ENCODE measurements around the gene INSC. TPM values are rescaled to one million over a fixed set of nuclear protein-coding genes. Genes with fewer than 3 reads are reported as not detected.

The INSC gene
- total and polyA plus RNA-seq, 2 of the 13 experiments (the other 11 are each of a cell fraction or from before 2014, with no cell fraction given), result 0.09 TPM; not detected in 1

DNA sequence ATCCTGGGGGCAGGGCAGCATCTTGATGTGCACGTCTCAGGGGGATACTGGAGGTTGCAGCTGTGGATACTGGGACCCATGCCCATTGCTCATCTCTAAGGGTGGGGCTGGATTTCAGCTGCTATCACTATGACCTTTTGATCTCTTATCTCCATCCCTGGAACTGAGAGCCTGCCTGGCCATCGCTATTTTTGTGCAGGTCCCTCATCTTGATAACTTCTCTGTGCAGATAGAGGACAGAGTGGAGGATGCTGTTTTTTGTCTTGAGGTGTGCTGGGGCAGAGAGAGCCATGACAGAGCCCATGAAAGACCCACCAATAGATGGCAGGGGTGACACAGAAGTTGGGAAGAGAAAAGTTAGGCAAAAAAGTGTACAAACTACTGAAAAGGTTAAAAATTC is 5.1 kb upstream of the INSC start:
- in situ Hi-C loops (cut with HindIII; ENCODE audit: extremely low pct_ligation_motif_present, low pct_unique_long_range_greater_than_20kb), result no loop called here
- ChIA-PET POLR2A (no interaction called here), CTCF (ENCODE audit: low intra/inter-chr PET ratio, low total read pairs) (no interaction called here)
- Histone ChIP-seq H3K4me1 (ENCODE audit: insufficient read depth, low read length) (no peaks in the 10 kb centered on the region), H2AFZ (ENCODE audit: low read length) (no peak overlapping the region), H3K36me3 (replicated peaks in 1 of 2; ENCODE audit: control insufficient read depth in 1 of 2, insufficient read depth in 2 of 2, low read length in 2 of 2) (no peaks in the 10 kb centered on the region), H3K79me2 (ENCODE audit: insufficient read depth, low read length) (no peaks in the 10 kb centered on the region), H3K9ac (ENCODE audit: insufficient read depth, low read depth, low read length) (no peak overlapping the region), H3K4me3 (replicated peaks in 1 of 3; ENCODE audit: insufficient read depth in 1 of 3, low read depth in 2 of 3, low read length in 3 of 3) (no peak overlapping the region), H4K20me1 (ENCODE audit: insufficient read depth, low read length) (no peaks in the 10 kb centered on the region), H3K4me2 (ENCODE audit: low read depth, low read length) (no peak overlapping the region), H3K27me3 (ENCODE audit: control insufficient read depth in 1 of 2, insufficient read depth in 2 of 2, low read length in 2 of 2) (no peaks in the 10 kb centered on the region), H3K9me3 (ENCODE audit: low read length) (no peaks in the 10 kb centered on the region), H3K27ac (ENCODE audit: extremely low read length, insufficient read depth, low read length) (no peak overlapping the region)
- ATAC-seq (no peak), DNase-seq (ENCODE audit: low spot score) (no peak), FAIRE-seq (no peak)
- BruUV-seq (replicated peaks), result no TSS peak
- TF ChIP-seq TBP (CRISPR knock-in tag; IDR thresholded peaks at IDR 0.05) (no peak), ZNF496 (CRISPR knock-in tag; IDR thresholded peaks at IDR 0.05; ENCODE audit: insufficient replicate concordance) (no peak), SIX1 (CRISPR knock-in tag; IDR thresholded peaks at IDR 0.05; ENCODE audit: borderline replicate concordance) (no peak), CENPT (CRISPR knock-in tag; IDR thresholded peaks at IDR 0.05; ENCODE audit: low read depth) (no peak), CBFB (CRISPR knock-in tag; IDR thresholded peaks at IDR 0.05) (no peak), CEBPG (CRISPR knock-in tag; IDR thresholded peaks at IDR 0.05) (no peak), ZNF841 (CRISPR knock-in tag; IDR thresholded peaks at IDR 0.05; ENCODE audit: borderline replicate concordance) (no peak), EP300 (IDR thresholded peaks at IDR 0.05; ENCODE audit: low read depth in 2 of 2, low read length in 2 of 2) (no peak), EP300 (CRISPR knock-in tag; IDR thresholded peaks at IDR 0.05; ENCODE audit: borderline replicate concordance) (no peak), ZNF3 (CRISPR knock-in tag; IDR thresholded peaks at IDR 0.05) (no peak), ZKSCAN5 (CRISPR knock-in tag; IDR thresholded peaks at IDR 0.05) (no peak), NFYC (CRISPR knock-in tag; IDR thresholded peaks at IDR 0.05) (no peak)
- TF ChIP-seq, protein P1, sequence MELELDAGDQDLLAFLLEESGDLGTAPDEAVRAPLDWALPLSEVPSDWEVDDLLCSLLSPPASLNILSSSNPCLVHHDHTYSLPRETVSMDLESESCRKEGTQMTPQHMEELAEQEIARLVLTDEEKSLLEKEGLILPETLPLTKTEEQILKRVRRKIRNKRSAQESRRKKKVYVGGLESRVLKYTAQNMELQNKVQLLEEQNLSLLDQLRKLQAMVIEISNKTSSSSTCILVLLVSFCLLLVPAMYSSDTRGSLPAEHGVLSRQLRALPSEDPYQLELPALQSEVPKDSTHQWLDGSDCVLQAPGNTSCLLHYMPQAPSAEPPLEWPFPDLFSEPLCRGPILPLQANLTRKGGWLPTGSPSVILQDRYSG (CRISPR knock-in tag; IDR thresholded peaks at IDR 0.05), result no peak
- TF ChIP-seq, protein P2, sequence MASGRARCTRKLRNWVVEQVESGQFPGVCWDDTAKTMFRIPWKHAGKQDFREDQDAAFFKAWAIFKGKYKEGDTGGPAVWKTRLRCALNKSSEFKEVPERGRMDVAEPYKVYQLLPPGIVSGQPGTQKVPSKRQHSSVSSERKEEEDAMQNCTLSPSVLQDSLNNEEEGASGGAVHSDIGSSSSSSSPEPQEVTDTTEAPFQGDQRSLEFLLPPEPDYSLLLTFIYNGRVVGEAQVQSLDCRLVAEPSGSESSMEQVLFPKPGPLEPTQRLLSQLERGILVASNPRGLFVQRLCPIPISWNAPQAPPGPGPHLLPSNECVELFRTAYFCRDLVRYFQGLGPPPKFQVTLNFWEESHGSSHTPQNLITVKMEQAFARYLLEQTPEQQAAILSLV (CRISPR knock-in tag; IDR thresholded peaks at IDR 0.05; ENCODE audit: borderline replicate concordance), result no peak
- TF ChIP-seq, protein P3, sequence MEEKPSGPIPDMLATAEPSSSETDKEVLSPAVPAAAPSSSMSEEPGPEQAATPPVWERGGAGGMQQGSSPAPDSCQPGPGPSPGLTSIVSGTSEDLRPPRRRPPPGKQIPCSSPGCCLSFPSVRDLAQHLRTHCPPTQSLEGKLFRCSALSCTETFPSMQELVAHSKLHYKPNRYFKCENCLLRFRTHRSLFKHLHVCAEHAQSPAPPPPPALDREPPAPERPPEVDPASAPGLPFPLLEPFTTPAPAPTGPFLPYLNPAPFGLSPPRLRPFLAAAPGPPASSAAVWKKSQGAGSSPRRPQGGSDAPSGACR (CRISPR knock-in tag; IDR thresholded peaks at IDR 0.05), result no peak
- TF ChIP-seq, protein P4, sequence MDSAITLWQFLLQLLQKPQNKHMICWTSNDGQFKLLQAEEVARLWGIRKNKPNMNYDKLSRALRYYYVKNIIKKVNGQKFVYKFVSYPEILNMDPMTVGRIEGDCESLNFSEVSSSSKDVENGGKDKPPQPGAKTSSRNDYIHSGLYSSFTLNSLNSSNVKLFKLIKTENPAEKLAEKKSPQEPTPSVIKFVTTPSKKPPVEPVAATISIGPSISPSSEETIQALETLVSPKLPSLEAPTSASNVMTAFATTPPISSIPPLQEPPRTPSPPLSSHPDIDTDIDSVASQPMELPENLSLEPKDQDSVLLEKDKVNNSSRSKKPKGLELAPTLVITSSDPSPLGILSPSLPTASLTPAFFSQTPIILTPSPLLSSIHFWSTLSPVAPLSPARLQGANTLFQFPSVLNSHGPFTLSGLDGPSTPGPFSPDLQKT (CRISPR knock-in tag; IDR thresholded peaks at IDR 0.05; ENCODE audit: borderline replicate concordance), result no peak
- TF ChIP-seq, protein P5, sequence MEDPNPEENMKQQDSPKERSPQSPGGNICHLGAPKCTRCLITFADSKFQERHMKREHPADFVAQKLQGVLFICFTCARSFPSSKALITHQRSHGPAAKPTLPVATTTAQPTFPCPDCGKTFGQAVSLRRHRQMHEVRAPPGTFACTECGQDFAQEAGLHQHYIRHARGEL (CRISPR knock-in tag; IDR thresholded peaks at IDR 0.05), result no peak
- intact Hi-C loops (cut with micrococcal nuclease; ENCODE audit: unreplicated experiment), result no loop called here
- 0% methylated on average over 2 of the region's 2 CpGs for WGBS (ENCODE audit: low lambda C conversion rate)

Data from HepG2 (cell line).